Loucy (cell line): Measurements from ENCODE around the gene C11orf58.

Source experiments
- H2AFZ ChIP-seq: fragments of 200-600 bp; sonication (generic); 2 replicates; pipeline ENCODE4 v1.6.0; 2016; ENCODE audit warnings: antibody characterized with exemption, mild to moderate bottlenecking, low read length, moderate library complexity
- H3F3A ChIP-seq: fragments of 200-600 bp; 2 replicates; pipeline ENCODE4 v1.6.0; 2016; ENCODE audit warnings: antibody characterized with exemption, low read depth, mild to moderate bottlenecking
- H3K27me3 ChIP-seq: fragments of 200-600 bp; sonication (generic); 2 replicates; pipeline ENCODE4 v1.6.1; 2014; ENCODE audit warnings: low read length, mild to moderate bottlenecking; ENCODE audit not compliant: insufficient read depth, poor library complexity, severe bottlenecking
- H3K36me3 ChIP-seq: fragments of 200-600 bp; sonication (generic); 2 replicates; pipeline ENCODE4 v1.6.1; 2016; ENCODE audit warnings: low read length; ENCODE audit not compliant: insufficient read depth
- H3K4me1 ChIP-seq: fragments of 200-600 bp; sonication (generic); 2 replicates; pipeline ENCODE4 v1.5.1; 2014; ENCODE audit warnings: low read length, mild to moderate bottlenecking; ENCODE audit not compliant: insufficient read depth, poor library complexity, severe bottlenecking
- H3K4me2 ChIP-seq: fragments of 200-600 bp; sonication (generic); 2 replicates; pipeline ENCODE4 v1.6.0; 2014; ENCODE audit warnings: antibody characterized with exemption, low read length, low read depth, mild to moderate bottlenecking; ENCODE audit not compliant: poor library complexity, severe bottlenecking
- H3K4me3 ChIP-seq: fragments of 200-600 bp; sonication (generic); 2 replicates; pipeline ENCODE4 v1.5.1; 2014; ENCODE audit warnings: low read length, mild to moderate bottlenecking, mixed read lengths; ENCODE audit not compliant: poor library complexity, severe bottlenecking
- H3K79me2 ChIP-seq: fragments of 200-600 bp; sonication (generic); 2 replicates; pipeline ENCODE4 v1.6.1; 2014; ENCODE audit warnings: low read length; ENCODE audit not compliant: insufficient read depth
- H3K9ac ChIP-seq: fragments of 200-600 bp; sonication (generic); 2 replicates; pipeline ENCODE4 v1.6.0; 2014; ENCODE audit warnings: mild to moderate bottlenecking, low read depth, low read length, moderate library complexity; ENCODE audit not compliant: poor library complexity, severe bottlenecking
- H3K9me2 ChIP-seq: fragments of 200-600 bp; sonication (generic); replicated peaks from 2 replicates; pipeline ENCODE4 v1.6.1; 2016; ENCODE audit warnings: low read depth, low read length, mixed read lengths
- H3K9me3 ChIP-seq: fragments of 200-600 bp; sonication (generic); 2 replicates; pipeline ENCODE4 v1.6.1; 2014; ENCODE audit warnings: mild to moderate bottlenecking, antibody characterized with exemption, low read length, low read depth; ENCODE audit not compliant: insufficient read depth
- H4K20me1 ChIP-seq: fragments of 200-600 bp; sonication (generic); 2 replicates; pipeline ENCODE4 v1.6.0; 2014; ENCODE audit warnings: antibody characterized with exemption, low read length, mild to moderate bottlenecking; ENCODE audit not compliant: insufficient read depth, poor library complexity, severe bottlenecking
- EZH2phosphoT487 ChIP-seq: fragments of 200-600 bp; IDR thresholded peaks from 2 replicates; pipeline ENCODE4 v1.6.1; 2018; ENCODE audit warnings: antibody characterized with exemption, mild to moderate bottlenecking, moderate library complexity, borderline replicate concordance
- TF ChIP-seq, protein P1 (sequence below): fragments of 200-600 bp; sonication (generic); conservative IDR thresholded peaks from 2 replicates; pipeline ENCODE4 v1.5.1; 2014; ENCODE audit warnings: mild to moderate bottlenecking, antibody characterized with exemption, low read length

Gene C11orf58

DNA sequence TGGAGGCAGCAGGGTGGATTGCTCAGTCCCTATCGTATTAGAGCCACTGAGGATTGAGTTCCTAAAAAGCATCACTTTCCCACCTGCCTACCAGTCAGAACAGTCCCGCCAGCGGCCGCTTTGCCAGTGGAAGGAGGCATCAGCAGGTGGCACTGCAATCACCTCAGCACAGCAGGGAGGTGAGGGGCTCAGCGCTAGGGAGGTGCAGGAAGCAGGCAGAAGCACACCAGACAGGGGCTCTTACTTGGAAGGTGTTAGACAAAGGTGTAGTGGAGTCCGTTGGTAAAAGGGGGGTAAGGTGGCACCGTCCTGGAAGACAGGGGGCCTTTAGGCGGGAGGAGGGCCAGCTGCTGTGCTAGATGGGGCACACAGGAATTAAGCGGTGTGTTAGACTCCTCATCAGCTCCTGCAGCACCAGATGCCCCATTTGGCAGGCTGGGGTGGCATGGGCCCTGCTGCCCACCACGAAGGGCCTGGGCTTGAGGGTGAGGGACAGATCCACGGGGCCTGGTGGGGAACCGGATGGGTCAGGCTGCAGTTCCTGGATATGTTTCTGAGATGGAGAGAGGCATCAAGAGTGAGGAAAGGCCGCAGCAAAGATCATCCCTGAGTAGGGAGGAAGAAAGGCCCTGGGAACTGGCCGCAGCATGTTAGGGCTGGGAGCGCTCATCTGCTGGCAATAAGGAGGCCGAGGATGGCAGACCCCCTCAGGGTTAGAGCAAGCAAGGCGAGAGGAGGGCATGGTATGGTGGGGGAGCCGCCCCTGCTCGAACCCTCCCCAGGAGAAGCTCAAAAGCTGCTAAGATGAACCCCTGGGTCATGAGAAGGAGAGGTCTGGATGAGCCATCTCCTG, 42.5 kb downstream of the C11orf58 start:
- Histone ChIP-seq H3F3A (no peaks in the 10 kb centered on the region), H3K4me2 (no peak overlapping the region), H3K4me1 (peaks cover 6% of the 10 kb centered on the region), H3K9me2 (no peaks in the 10 kb centered on the region), H3K79me2 (no peaks in the 10 kb centered on the region), H4K20me1 (no peaks in the 10 kb centered on the region), H3K9me3 (no peaks in the 10 kb centered on the region), H3K27me3 (no peaks in the 10 kb centered on the region), H3K4me3 (no peak overlapping the region), H3K9ac (no peak overlapping the region), H2AFZ (no peak overlapping the region), H3K36me3 (no peaks in the 10 kb centered on the region)
- no peak for TF ChIP-seq EZH2phosphoT487
- TF ChIP-seq, protein P1, sequence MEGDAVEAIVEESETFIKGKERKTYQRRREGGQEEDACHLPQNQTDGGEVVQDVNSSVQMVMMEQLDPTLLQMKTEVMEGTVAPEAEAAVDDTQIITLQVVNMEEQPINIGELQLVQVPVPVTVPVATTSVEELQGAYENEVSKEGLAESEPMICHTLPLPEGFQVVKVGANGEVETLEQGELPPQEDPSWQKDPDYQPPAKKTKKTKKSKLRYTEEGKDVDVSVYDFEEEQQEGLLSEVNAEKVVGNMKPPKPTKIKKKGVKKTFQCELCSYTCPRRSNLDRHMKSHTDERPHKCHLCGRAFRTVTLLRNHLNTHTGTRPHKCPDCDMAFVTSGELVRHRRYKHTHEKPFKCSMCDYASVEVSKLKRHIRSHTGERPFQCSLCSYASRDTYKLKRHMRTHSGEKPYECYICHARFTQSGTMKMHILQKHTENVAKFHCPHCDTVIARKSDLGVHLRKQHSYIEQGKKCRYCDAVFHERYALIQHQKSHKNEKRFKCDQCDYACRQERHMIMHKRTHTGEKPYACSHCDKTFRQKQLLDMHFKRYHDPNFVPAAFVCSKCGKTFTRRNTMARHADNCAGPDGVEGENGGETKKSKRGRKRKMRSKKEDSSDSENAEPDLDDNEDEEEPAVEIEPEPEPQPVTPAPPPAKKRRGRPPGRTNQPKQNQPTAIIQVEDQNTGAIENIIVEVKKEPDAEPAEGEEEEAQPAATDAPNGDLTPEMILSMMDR, result no peak

DNA sequence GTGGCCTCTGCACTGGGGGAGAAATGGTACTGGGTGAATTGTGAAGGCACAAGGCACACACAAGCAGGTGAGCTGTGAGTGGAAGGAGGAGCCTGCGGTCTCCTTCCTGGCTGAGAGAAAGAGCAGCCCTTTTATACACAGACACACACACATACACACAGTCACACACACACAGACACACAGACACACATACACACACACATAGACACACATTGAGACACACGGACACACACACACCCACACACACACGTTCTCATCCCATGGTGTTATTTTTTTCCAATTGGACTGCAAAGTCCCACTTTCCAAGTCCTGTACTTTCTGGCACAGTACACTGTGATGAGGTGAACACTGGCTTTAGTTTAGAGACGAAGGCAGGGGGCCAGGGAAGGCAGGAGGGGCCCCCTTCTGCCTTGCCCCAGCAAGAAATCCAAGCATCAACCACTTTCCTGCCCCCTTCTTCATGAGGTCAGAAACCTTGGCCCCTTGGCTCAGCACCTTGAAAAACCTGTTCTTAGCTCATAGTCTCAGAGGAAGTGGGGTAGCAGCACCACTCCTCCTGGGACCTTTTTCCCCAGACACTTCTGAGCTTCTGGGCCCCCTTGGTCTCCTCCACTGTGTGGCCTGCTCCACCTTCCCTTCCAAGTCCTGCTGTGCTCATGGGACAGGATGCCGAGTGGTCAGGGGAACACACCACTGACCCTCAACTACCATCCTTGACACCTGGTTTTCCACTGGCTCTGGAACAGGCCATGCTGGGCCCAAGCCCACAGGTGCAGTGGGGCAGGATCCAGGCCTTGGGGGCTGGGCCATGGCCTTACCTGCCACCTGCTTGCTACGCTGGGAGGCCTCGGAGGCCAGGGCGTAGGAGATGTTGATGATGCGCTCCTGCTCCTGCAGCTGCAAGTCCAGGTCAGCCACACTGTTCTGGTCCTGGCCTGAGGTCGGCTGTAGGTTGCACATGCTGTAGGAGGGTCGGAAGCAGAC, 43.8 kb downstream of the C11orf58 start:
- no peaks in the 10 kb centered on the region for H3K36me3 ChIP-seq
- no peaks in the 10 kb centered on the region for H3F3A ChIP-seq
- H3K27me3 ChIP-seq, result no peaks in the 10 kb centered on the region
- TF ChIP-seq, protein P1, result no peak
- no peak for TF ChIP-seq EZH2phosphoT487
- no peak overlapping the region for H2AFZ ChIP-seq
- no peak overlapping the region for H3K4me2 ChIP-seq
- H3K9me3 ChIP-seq, result no peaks in the 10 kb centered on the region
- peaks cover 6% of the 10 kb centered on the region for H3K4me1 ChIP-seq
- H3K9ac ChIP-seq, result no peak overlapping the region
- no peaks in the 10 kb centered on the region for H3K9me2 ChIP-seq
- H3K4me3 ChIP-seq, result no peak overlapping the region
- no peaks in the 10 kb centered on the region for H3K79me2 ChIP-seq
- no peaks in the 10 kb centered on the region for H4K20me1 ChIP-seq

DNA sequence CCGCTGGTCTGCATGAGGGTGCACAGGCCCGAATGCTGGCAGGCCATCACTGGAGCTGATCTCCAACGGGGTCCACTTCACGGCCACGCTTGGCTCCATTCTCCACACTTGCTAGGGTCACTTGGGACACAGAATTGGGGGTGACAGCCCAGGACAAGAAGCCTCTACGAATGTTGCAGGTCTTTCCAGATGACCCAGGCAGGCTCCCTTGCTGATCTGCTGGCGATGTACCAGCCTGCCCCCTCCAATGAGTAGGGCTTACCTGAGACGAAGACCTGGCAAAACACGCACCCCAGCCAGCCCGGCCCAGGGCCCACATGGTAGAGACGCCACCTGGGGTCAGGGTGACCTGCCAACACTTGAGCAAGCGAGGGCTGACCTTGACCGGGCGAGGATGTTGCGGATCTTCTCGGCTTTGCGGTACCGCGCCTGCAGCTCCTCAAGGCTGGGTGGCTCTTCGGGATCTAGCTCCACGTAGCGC, 44.9 kb downstream of the C11orf58 start:
- H3K4me2 ChIP-seq, result no peak overlapping the region
- H3K79me2 ChIP-seq, result no peaks in the 10 kb centered on the region
- H3K27me3 ChIP-seq, result no peaks in the 10 kb centered on the region
- peaks cover 6% of the 10 kb centered on the region for H3K4me1 ChIP-seq
- H3K9me3 ChIP-seq, result no peaks in the 10 kb centered on the region
- H3K9ac ChIP-seq, result no peak overlapping the region
- no peaks in the 10 kb centered on the region for H4K20me1 ChIP-seq
- H3K4me3 ChIP-seq, result no peak overlapping the region
- no peak for TF ChIP-seq EZH2phosphoT487
- TF ChIP-seq, protein P1, result no peak
- no peaks in the 10 kb centered on the region for H3K36me3 ChIP-seq
- no peaks in the 10 kb centered on the region for H3F3A ChIP-seq
- H3K9me2 ChIP-seq, result no peaks in the 10 kb centered on the region
- no peak overlapping the region for H2AFZ ChIP-seq
